GM21423 (cell line): ENCODE measurements around the gene TNNI3.
"Not testable (repeated sequence)": the region's sequence is repeated elsewhere in the genome, so short reads cannot be mapped to it uniquely, and the experiment has no call there.

Source experiments
- ATAC-seq: cut with Tn5 transposase; IDR thresholded peaks from one replicate; pipeline ENCODE4 v1.9.1; 2021; ENCODE audit warnings: mild to moderate bottlenecking, moderate library complexity; ENCODE audit not compliant: unreplicated experiment

The TNNI3 gene

GRCh38 chr19:55157064-55157908 is at the start of gene TNNI3:
TSS of gene TNNI3 (minus strand) at chr19:55157732. CDS start at chr19:55157589, 143 bp downstream.
- no peak for ATAC-seq

GRCh38 chr19:55206664-55207500 is 49.4 kb upstream of the TNNI3 start:
- ATAC-seq, result no peak

GRCh38 chr19:55202199-55202598 is 44.7 kb upstream of the TNNI3 start:
- ATAC-seq, result not testable (repeated sequence)

GRCh38 chr19:55199620-55200204 is 42.2 kb upstream of the TNNI3 start:
- no peak for ATAC-seq

- ATAC-seq, result no peak
Measured at GRCh38 chr19:55198651-55199050, 41.1 kb upstream of the TNNI3 start.

- ATAC-seq, result no peak
Measured at GRCh38 chr19:55197528-55197927, 40.0 kb upstream of the TNNI3 start.

- no peak for ATAC-seq
Measured at GRCh38 chr19:55196803-55197202, 39.3 kb upstream of the TNNI3 start.

- no peak for ATAC-seq
Measured at GRCh38 chr19:55193481-55193880, 35.9 kb upstream of the TNNI3 start.

GRCh38 chr19:55189403-55189835 is 31.9 kb upstream of the TNNI3 start:
- no peak for ATAC-seq

GRCh38 chr19:55188625-55189024 is 31.1 kb upstream of the TNNI3 start:
- ATAC-seq, result no peak

- no peak for ATAC-seq
Measured at GRCh38 chr19:55186080-55186479, 28.5 kb upstream of the TNNI3 start.

GRCh38 chr19:55181740-55182139 is 24.2 kb upstream of the TNNI3 start:
- no peak for ATAC-seq

GRCh38 chr19:55179606-55180484 is 22.3 kb upstream of the TNNI3 start, which contains the start of gene SYT5:
TSS of gene SYT5 (minus strand) at chr19:55180289. CDS start at chr19:55179041, 1,248 bp downstream.
- ATAC-seq, result peak; percentile 4

GRCh38 chr19:55178781-55179599 is 21.5 kb upstream of the TNNI3 start:
- peak; percentile 83 for ATAC-seq

GRCh38 chr19:55176076-55176475 is 18.5 kb upstream of the TNNI3 start:
- ATAC-seq, result no peak

GRCh38 chr19:55175117-55175867 is 17.8 kb upstream of the TNNI3 start:
- no peak for ATAC-seq

GRCh38 chr19:55174425-55175116 is 17.0 kb upstream of the TNNI3 start:
- no peak for ATAC-seq

GRCh38 chr19:55173714-55174409 is 16.3 kb upstream of the TNNI3 start:
- ATAC-seq, result no peak
